ENCODE data around the gene APLF.

GRCh38 chr2:68475110-68475509 lies 7.7 kb downstream of the APLF start:
- TF ChIP-seq CTCF (IDR thresholded peaks at IDR 0.05; ENCODE audit: insufficient read depth, low read length), result no peak
- no peak for TF ChIP-seq POLR2AphosphoS5 (IDR thresholded peaks at IDR 0.05; ENCODE audit: low read depth)
- TF ChIP-seq GABPA (IDR thresholded peaks at IDR 0.05; ENCODE audit: low read depth), result no peak
- no peak for TF ChIP-seq REST (IDR thresholded peaks at IDR 0.05; ENCODE audit: insufficient replicate concordance, low read depth)
- TF ChIP-seq SPI1 (IDR thresholded peaks at IDR 0.05; ENCODE audit: borderline replicate concordance, low read depth), result no peak

Data from HL-60 (cell line).